Aorta (tissue), 5 donors: ENCODE results near the gene INPP4A. TPM values are rescaled to one million over a fixed set of nuclear protein-coding genes. Genes with fewer than 3 reads are reported as not detected.

ENCODE experiments used
- ATAC-seq: fragments of 200-7000 bp; cut with Tn5 transposase; one replicate; pipeline ENCODE4 v1.9.1; 2022; ENCODE audit warnings: moderate library complexity; ENCODE audit not compliant: low FRiP score
- DNase-seq, 2 donors: peaks; one replicate each; pipeline ENCODE4 v3.0.0-alpha.2; 2020
- H3K27ac ChIP-seq, 2 donors: one replicate each; pipeline ENCODE4 v1.5.1; 2013; ENCODE audit warnings: low read length in 2 of 2, mild to moderate bottlenecking in 2 of 2, moderate library complexity in 2 of 2, control low read depth in 1 of 2, inconsistent platforms in 1 of 2, low read depth in 1 of 2
- H3K27me3 ChIP-seq, 2 donors: one replicate each; pipeline ENCODE4 v1.6.1; 2013; ENCODE audit warnings: control low read depth in 1 of 2, low read length in 1 of 2, mild to moderate bottlenecking in 1 of 2, moderate library complexity in 1 of 2; ENCODE audit not compliant: insufficient read depth in 2 of 2, control insufficient read depth in 1 of 2
- H3K36me3 ChIP-seq, 2 donors: one replicate each; pipeline ENCODE4 v1.6.1; 2013; ENCODE audit warnings: control low read depth in 1 of 2, low read length in 1 of 2, mild to moderate bottlenecking in 1 of 2; ENCODE audit not compliant: insufficient read depth in 2 of 2, control insufficient read depth in 1 of 2
- H3K4me1 ChIP-seq, 2 donors: one replicate each; pipeline ENCODE4 v1.6.1; 2013; ENCODE audit warnings: low read length in 2 of 2, control low read depth in 1 of 2, mild to moderate bottlenecking in 1 of 2, moderate library complexity in 1 of 2; ENCODE audit not compliant: insufficient read depth in 2 of 2, control insufficient read depth in 1 of 2
- H3K4me3 ChIP-seq, 2 donors: one replicate each; pipeline ENCODE4 v1.5.1; 2013; ENCODE audit warnings: low read length in 2 of 2, control low read depth in 1 of 2, mild to moderate bottlenecking in 1 of 2
- H3K9me3 ChIP-seq: one replicate; pipeline ENCODE4 v1.6.1; 2013; ENCODE audit warnings: mild to moderate bottlenecking, low read length; ENCODE audit not compliant: control insufficient read depth
- WGBS, 2 donors: extraction: QIAGEN DNeasy Blood & Tissue Kit; methylation state at CpG; one replicate each; pipeline ENCODE4 v1.1.7; 2013; 5-methylcytosine and 5-hydroxymethylcytosine counted together
- intact Hi-C, 2 donors: fragments of 100-400 bp; cut with DNase I; formaldehyde crosslinking; loops; one replicate each; pipeline versions ENCODE4 v1.14.2 to v1.15.0; 2022
- polyA plus RNA-seq, 2 donors: library from polyadenylated mRNA; stranded (reverse); fragments of 200-250 nt; gene quantifications; one replicate each; pipeline ENCODE4 v1.2.3, GENCODE V29; 2013
- total RNA-seq, 2 donors: library from RNA; stranded (reverse); fragmentation: NEBNext Ultra II Directional; extraction: Animal tissue kit (Norgen Biotek cat#: 25700); gene quantifications; one replicate each; pipeline ENCODE4 v1.2.1, GENCODE V29; 2021
- donor health status: healthy with polysubstance abuse.
- donor health status: Bipolar disorder and iron deficiency.
- donor health status: DM: no; HTN: no; CAD: no.
- donor health status: DM: no; HTN: no; CAD: no.
- donor health status: DM: yes; HTN: yes; CAD: no.

The INPP4A gene
- total and polyA plus RNA-seq, 4 donors: 2.9 to 43.4 (median 21.4) TPM

GRCh38 chr2:98445177-98445682 is 572 bp downstream of the INPP4A start:
- WGBS, 2 donors: 0% methylated on average over 34 of the region's 34 CpGs
- intact Hi-C loops: no loop called here

GRCh38 chr2:98445683-98446581 is 1.3 kb downstream of the INPP4A start:
- ATAC-seq: peak; percentile 36
- H3K4me3 ChIP-seq: peak overlapping the region; percentile 98
- H3K27ac ChIP-seq: no peak overlapping the region
- no peaks in the 10 kb centered on the region for H3K36me3 ChIP-seq
- 41 to 48% methylated on average over 19 of the region's 19 CpGs for WGBS, 2 donors
- H3K27me3 ChIP-seq: no peaks in the 10 kb centered on the region
- intact Hi-C loops: no loop called here
- no peaks in the 10 kb centered on the region for H3K9me3 ChIP-seq
- peak in 1 of 2 donors; percentile 40 for DNase-seq
- peaks cover 0 to 2% of the 10 kb centered on the region in 2 donors for H3K4me1 ChIP-seq

More at GRCh38 chr2:98445177-98445682, 572 bp downstream of the INPP4A start:
- H3K36me3 ChIP-seq: no peaks in the 10 kb centered on the region
- H3K4me3 ChIP-seq: peak overlapping the region; percentile 98
- no peaks in the 10 kb centered on the region for H3K9me3 ChIP-seq
- no peaks in the 10 kb centered on the region for H3K27me3 ChIP-seq
- no peak overlapping the region for H3K27ac ChIP-seq
- DNase-seq (peak in 1 of 2 donors; percentile 81), ATAC-seq (peak; percentile 51)
- peaks cover 0 to 2% of the 10 kb centered on the region in 2 donors for H3K4me1 ChIP-seq

- Histone ChIP-seq H3K4me1 (peaks cover 0 to 2% of the 10 kb centered on the region in 2 donors), H3K27ac (no peak overlapping the region), H3K36me3 (no peaks in the 10 kb centered on the region), H3K4me3 (no peak overlapping the region), H3K27me3 (no peaks in the 10 kb centered on the region), H3K9me3 (no peaks in the 10 kb centered on the region)
- intact Hi-C loops: no loop called here
- no peak for ATAC-seq
- 83 to 87% methylated on average over 6 of the region's 6 CpGs for WGBS, 2 donors
- no peak for DNase-seq
Measured at GRCh38 chr2:98446850-98447249, 2.2 kb downstream of the INPP4A start.

GRCh38 chr2:98448441-98449145 is 3.9 kb downstream of the INPP4A start:
- Histone ChIP-seq H3K27me3 (no peaks in the 10 kb centered on the region), H3K9me3 (no peaks in the 10 kb centered on the region), H3K36me3 (no peaks in the 10 kb centered on the region), H3K4me3 (no peak overlapping the region), H3K4me1 (peaks cover 0 to 2% of the 10 kb centered on the region in 2 donors), H3K27ac (no peak overlapping the region)
- intact Hi-C loops: no loop called here
- WGBS, 2 donors: 94 to 95% methylated on average over 10 of the region's 10 CpGs
- ATAC-seq (no peak), DNase-seq (no peak)

- intact Hi-C loops: no loop called here
- no peak overlapping the region for H3K27ac ChIP-seq
- ATAC-seq: no peak
- 83 to 93% methylated on average over 7 of the region's 7 CpGs for WGBS, 2 donors
- no peaks in the 10 kb centered on the region for H3K27me3 ChIP-seq
- no peak overlapping the region for H3K4me3 ChIP-seq
- DNase-seq: no peak
- peaks cover 2 to 3% of the 10 kb centered on the region in 2 donors for H3K4me1 ChIP-seq
- H3K9me3 ChIP-seq: no peaks in the 10 kb centered on the region
- H3K36me3 ChIP-seq: no peaks in the 10 kb centered on the region
Measured at GRCh38 chr2:98452396-98453027, 7.9 kb downstream of the INPP4A start.

- Histone ChIP-seq H3K4me3 (no peak overlapping the region), H3K36me3 (no peaks in the 10 kb centered on the region), H3K9me3 (no peaks in the 10 kb centered on the region), H3K4me1 (peaks cover 2 to 3% of the 10 kb centered on the region in 2 donors), H3K27ac (no peak overlapping the region), H3K27me3 (no peaks in the 10 kb centered on the region)
- WGBS, 2 donors: 88 to 90% methylated on average over 5 of the region's 5 CpGs
- ATAC-seq: no peak
- no peak for DNase-seq
- intact Hi-C loops: no loop called here
Measured at GRCh38 chr2:98453083-98453482, 8.4 kb downstream of the INPP4A start.

GRCh38 chr2:98453531-98453930 is 8.9 kb downstream of the INPP4A start:
- no peaks in the 10 kb centered on the region for H3K36me3 ChIP-seq
- no peak overlapping the region for H3K4me3 ChIP-seq
- no peak overlapping the region for H3K27ac ChIP-seq
- no peaks in the 10 kb centered on the region for H3K9me3 ChIP-seq
- no peak for ATAC-seq
- no peak for DNase-seq
- 96 to 99% methylated on average over 9 of the region's 9 CpGs for WGBS, 2 donors
- H3K27me3 ChIP-seq: no peaks in the 10 kb centered on the region
- peaks cover 2 to 3% of the 10 kb centered on the region in 2 donors for H3K4me1 ChIP-seq
- intact Hi-C loops: no loop called here

- Histone ChIP-seq H3K36me3 (no peaks in the 10 kb centered on the region), H3K9me3 (no peaks in the 10 kb centered on the region), H3K4me3 (no peak overlapping the region), H3K4me1 (peaks cover 2 to 3% of the 10 kb centered on the region in 2 donors), H3K27ac (no peak overlapping the region), H3K27me3 (no peaks in the 10 kb centered on the region)
- no peak for ATAC-seq
- 75 to 84% methylated on average over 2 of the region's 2 CpGs for WGBS, 2 donors
- intact Hi-C loops: no loop called here
- DNase-seq: no peak
Measured at GRCh38 chr2:98454073-98454472, 9.4 kb downstream of the INPP4A start.
